NCI-H1105 (cell line): ENCODE data around the gene OR3A3.

Experiments used
- DNase-seq: peaks from one replicate; lab custom pipeline; 2025; lab: John Stamatoyannopoulos, UW

The OR3A3 gene

GRCh38 chr17:3472137-3472536 lies 61.0 kb downstream of the OR3A3 start:
- no peak for DNase-seq
